ENCODE results near the gene GALNT10.

Gene GALNT10

GRCh38 chr5:154428208-154428607 is 237.7 kb downstream of the GALNT10 start:
- in situ Hi-C loops (cut with MboI; ENCODE audit: low sequenced_read_pairs), result no loop called here
- H3K9me3 ChIP-seq, result no peaks in the 10 kb centered on the region
- H3K4me1 ChIP-seq, result no peaks in the 10 kb centered on the region; the same call in none of the 2 replicates
- no peaks in the 10 kb centered on the region for H3K27me3 ChIP-seq (ENCODE audit: low read depth)
- DNase-seq (ENCODE audit: low spot score in 2 of 2), result no peak
- H3K4me3 ChIP-seq, result no peak overlapping the region
- no peaks in the 10 kb centered on the region for H3K36me3 ChIP-seq (replicated peaks)

DNA sequence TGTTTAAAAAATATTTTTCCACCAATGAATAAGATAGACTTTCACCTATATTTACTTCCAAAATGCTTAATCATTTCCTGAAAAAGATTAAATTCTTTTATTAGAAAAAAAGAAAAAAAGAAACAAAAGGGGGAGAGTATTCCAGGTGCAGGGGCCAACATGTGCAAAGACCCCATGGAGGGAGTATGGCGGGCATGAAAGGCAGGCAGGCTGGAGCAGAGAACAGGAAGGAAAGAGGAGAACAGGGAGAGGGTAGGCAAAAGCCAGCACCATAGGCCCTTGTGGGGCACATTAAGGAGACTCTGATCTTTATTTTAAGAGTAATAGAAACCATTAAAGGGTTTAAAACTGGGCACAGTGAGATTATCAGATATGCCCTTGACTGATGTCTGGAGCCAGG is 238.8 kb downstream of the GALNT10 start:
- in situ Hi-C loops (cut with MboI; ENCODE audit: low sequenced_read_pairs), result no loop called here
- Histone ChIP-seq H3K27me3 (ENCODE audit: low read depth) (no peaks in the 10 kb centered on the region), H3K9me3 (no peaks in the 10 kb centered on the region), H3K4me3 (no peak overlapping the region), H3K36me3 (replicated peaks) (no peaks in the 10 kb centered on the region), H3K4me1 (no peaks in the 10 kb centered on the region; the same call in none of the 2 replicates)
- no peak for DNase-seq (ENCODE audit: low spot score in 2 of 2)

- no peaks in the 10 kb centered on the region for H3K36me3 ChIP-seq (replicated peaks)
- H3K9me3 ChIP-seq, result no peaks in the 10 kb centered on the region
- H3K4me3 ChIP-seq, result no peak overlapping the region
- no peak for DNase-seq (ENCODE audit: low spot score in 2 of 2)
- H3K4me1 ChIP-seq, result no peaks in the 10 kb centered on the region; the same call in none of the 2 replicates
- in situ Hi-C loops (cut with MboI; ENCODE audit: low sequenced_read_pairs), result no loop called here
- no peaks in the 10 kb centered on the region for H3K27me3 ChIP-seq (ENCODE audit: low read depth)
Observed at GRCh38 chr5:154430466-154430865, 239.9 kb downstream of the GALNT10 start.

- in situ Hi-C loops (cut with MboI; ENCODE audit: low sequenced_read_pairs), result no loop called here
- Histone ChIP-seq H3K4me1 (no peaks in the 10 kb centered on the region), H3K27me3 (ENCODE audit: low read depth) (no peaks in the 10 kb centered on the region), H3K9me3 (no peaks in the 10 kb centered on the region), H3K36me3 (replicated peaks) (peaks cover 5% of the 10 kb centered on the region), H3K4me3 (no peak overlapping the region)
- no peak for DNase-seq (ENCODE audit: low spot score in 2 of 2)
Observed at GRCh38 chr5:154430961-154431630, 240.6 kb downstream of the GALNT10 start.

- H3K36me3 ChIP-seq (replicated peaks), result peaks cover 27% of the 10 kb centered on the region
- H3K9me3 ChIP-seq, result no peaks in the 10 kb centered on the region
- in situ Hi-C loops (cut with MboI; ENCODE audit: low sequenced_read_pairs), result no loop called here
- no peak for DNase-seq (ENCODE audit: low spot score in 2 of 2)
- H3K4me3 ChIP-seq, result no peak overlapping the region
- H3K4me1 ChIP-seq, result no peaks in the 10 kb centered on the region
- H3K27me3 ChIP-seq (ENCODE audit: low read depth), result no peaks in the 10 kb centered on the region
Observed at GRCh38 chr5:154435226-154435625, 244.7 kb downstream of the GALNT10 start.

DNA sequence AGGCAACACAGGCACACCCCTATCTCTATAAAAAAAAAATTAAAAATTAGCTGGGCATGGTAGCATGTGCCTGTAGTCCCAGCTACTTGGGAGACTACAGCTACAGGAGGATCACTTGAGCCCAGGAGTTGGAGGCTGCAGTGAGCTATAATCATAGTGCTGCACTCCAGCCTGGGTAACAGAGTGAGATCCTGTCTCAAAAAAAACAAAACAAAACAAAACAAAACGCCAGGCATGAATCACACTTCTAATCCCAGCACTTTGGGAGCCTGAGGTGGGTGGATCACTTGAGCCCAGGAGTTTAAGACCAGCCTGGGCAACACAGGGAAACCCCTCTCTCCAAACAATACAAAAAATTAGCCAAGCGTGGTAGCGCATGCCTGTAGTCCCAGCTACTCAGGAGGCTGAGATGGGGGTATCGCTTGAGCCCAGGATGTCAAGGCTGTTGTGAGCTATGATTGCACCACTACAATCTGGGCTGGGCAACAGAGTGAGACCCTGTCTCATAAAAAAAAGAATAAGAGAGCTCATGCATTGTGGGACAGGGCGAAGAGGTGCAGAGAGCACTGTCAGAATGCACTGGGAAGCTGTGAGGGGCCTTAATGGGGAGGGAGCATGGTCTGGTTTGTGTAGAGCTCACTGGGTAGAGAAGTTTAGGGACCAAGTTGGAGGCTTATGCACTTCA is 246.9 kb downstream of the GALNT10 start:
- no peaks in the 10 kb centered on the region for H3K27me3 ChIP-seq (ENCODE audit: low read depth)
- peaks cover 27% of the 10 kb centered on the region for H3K36me3 ChIP-seq (replicated peaks)
- no peaks in the 10 kb centered on the region for H3K4me1 ChIP-seq
- DNase-seq (ENCODE audit: low spot score in 2 of 2), result no peak
- in situ Hi-C loops (cut with MboI; ENCODE audit: low sequenced_read_pairs), result no loop called here
- no peaks in the 10 kb centered on the region for H3K9me3 ChIP-seq
- no peak overlapping the region for H3K4me3 ChIP-seq

DNA sequence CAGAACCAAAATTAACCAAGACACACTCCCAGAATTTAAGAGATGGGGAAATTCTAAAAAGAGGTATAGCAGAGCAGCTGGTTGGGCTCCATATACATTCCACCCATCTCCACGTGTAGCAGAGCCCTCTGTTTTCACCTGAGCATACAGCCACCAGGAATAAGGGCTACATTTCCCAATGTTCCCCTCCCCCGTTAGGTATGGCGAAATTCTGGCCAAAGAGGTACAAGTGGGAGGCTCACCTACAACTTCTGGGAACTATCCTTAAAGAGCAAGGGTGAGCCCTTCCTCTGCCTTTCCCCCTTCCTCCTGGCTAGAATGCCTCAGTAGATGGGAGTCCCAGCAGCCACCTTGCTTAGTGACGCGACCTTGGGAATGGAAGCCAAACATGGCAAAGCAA is 250.0 kb downstream of the GALNT10 start:
- H3K4me1 ChIP-seq, result peaks cover 3% of the 10 kb centered on the region; the same call in 1 of the 2 replicates
- DNase-seq (ENCODE audit: low spot score in 2 of 2), result no peak
- H3K36me3 ChIP-seq (replicated peaks), result peaks cover 31% of the 10 kb centered on the region
- no peaks in the 10 kb centered on the region for H3K27me3 ChIP-seq (ENCODE audit: low read depth)
- H3K9me3 ChIP-seq, result no peaks in the 10 kb centered on the region
- H3K4me3 ChIP-seq, result no peak overlapping the region
- in situ Hi-C loops (cut with MboI; ENCODE audit: low sequenced_read_pairs), result no loop called here

DNA sequence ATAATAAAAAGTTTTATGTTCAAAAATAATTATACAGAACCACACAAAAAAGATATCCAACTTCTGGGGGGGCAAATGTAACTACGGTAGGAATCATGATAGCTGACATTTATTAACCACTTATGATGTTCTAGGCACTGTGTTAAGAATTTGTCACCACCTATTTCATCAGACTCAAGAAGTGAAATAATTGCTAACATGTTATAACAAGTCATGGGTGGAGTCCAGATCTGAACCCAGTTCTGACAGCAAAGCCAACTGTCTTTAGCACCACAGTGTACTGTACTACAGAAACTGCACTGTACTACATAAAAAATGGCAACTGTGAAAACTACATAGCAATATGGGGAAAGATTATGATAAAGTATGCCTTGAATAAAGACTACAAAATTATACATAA is 252.3 kb downstream of the GALNT10 start:
- peaks cover 17% of the 10 kb centered on the region for H3K36me3 ChIP-seq (replicated peaks)
- H3K9me3 ChIP-seq, result no peaks in the 10 kb centered on the region
- in situ Hi-C loops (cut with MboI; ENCODE audit: low sequenced_read_pairs), result no loop called here
- no peak overlapping the region for H3K4me3 ChIP-seq
- DNase-seq (ENCODE audit: low spot score in 2 of 2), result no peak
- H3K27me3 ChIP-seq (ENCODE audit: low read depth), result no peaks in the 10 kb centered on the region
- peaks cover 8% of the 10 kb centered on the region for H3K4me1 ChIP-seq

GRCh38 chr5:154444556-154445421 is 254.3 kb downstream of the GALNT10 start:
- H3K36me3 ChIP-seq (replicated peaks), result peaks cover 4% of the 10 kb centered on the region; the same call in 1 of the 2 replicates
- H3K4me3 ChIP-seq, result peak overlapping the region; percentile 96
- peak; percentile 9 to 46 for DNase-seq (ENCODE audit: low spot score in 2 of 2)
- in situ Hi-C loops (cut with MboI; ENCODE audit: low sequenced_read_pairs), result no loop called here
- no peaks in the 10 kb centered on the region for H3K27me3 ChIP-seq (ENCODE audit: low read depth)
- H3K4me1 ChIP-seq, result peaks cover 8% of the 10 kb centered on the region
- H3K9me3 ChIP-seq, result no peaks in the 10 kb centered on the region

DNA sequence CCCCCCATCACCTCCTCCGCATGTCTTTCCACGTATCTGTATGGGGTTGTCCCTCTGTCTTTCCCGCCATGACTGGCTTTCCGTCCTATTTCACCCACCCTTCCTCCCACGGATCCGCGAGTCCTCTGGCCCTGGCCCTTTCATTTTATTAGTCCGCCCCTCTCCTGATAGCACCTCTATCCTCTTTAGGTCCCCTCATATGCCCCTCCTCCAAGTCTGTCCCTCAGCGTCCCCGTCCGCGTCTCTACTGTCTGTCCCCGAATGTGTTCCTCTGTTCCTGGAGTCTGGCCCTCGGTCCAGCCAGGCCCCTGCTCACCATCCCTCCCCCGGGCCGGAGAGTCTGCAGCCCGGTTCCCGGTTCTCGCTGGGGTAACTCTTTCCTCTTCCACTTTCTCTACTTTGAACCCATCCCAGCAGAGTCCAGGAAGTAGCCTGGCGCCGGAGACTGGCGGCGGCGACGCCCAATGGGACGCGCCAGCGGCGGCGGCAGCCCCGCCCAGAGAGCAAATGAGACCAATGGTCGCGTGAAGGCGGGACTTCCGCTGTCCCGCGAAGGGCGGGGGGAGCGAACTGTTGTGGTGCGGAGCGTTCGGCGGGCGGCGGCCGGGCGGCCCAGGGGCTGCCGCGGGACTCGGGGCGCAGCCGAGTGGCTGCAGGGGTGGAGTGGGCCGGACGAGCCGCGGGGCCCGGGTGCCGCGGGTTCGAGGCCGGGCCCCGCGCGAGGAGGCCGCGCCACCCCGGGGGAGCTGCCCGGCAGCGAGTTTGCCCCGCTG is 255.1 kb downstream of the GALNT10 start, which contains the start of gene SAP30L:
TSS of gene SAP30L (plus strand) at position 576 of the 773 bp plus-strand sequence. CDS start 608 bp downstream, outside the sequence.
- DNase-seq (ENCODE audit: low spot score in 2 of 2), result peak; percentile 81 to 95
- Histone ChIP-seq H3K4me1 (peaks cover 8% of the 10 kb centered on the region), H3K4me3 (peak within 1 kb of the TSS; percentile 96), H3K27me3 (ENCODE audit: low read depth) (no peaks in the 10 kb centered on the region), H3K9me3 (no peaks in the 10 kb centered on the region), H3K36me3 (replicated peaks) (peaks cover 4% of the 10 kb centered on the region; the same call in 1 of the 2 replicates)
- in situ Hi-C loops (cut with MboI; ENCODE audit: low sequenced_read_pairs), result no loop called here

DNA sequence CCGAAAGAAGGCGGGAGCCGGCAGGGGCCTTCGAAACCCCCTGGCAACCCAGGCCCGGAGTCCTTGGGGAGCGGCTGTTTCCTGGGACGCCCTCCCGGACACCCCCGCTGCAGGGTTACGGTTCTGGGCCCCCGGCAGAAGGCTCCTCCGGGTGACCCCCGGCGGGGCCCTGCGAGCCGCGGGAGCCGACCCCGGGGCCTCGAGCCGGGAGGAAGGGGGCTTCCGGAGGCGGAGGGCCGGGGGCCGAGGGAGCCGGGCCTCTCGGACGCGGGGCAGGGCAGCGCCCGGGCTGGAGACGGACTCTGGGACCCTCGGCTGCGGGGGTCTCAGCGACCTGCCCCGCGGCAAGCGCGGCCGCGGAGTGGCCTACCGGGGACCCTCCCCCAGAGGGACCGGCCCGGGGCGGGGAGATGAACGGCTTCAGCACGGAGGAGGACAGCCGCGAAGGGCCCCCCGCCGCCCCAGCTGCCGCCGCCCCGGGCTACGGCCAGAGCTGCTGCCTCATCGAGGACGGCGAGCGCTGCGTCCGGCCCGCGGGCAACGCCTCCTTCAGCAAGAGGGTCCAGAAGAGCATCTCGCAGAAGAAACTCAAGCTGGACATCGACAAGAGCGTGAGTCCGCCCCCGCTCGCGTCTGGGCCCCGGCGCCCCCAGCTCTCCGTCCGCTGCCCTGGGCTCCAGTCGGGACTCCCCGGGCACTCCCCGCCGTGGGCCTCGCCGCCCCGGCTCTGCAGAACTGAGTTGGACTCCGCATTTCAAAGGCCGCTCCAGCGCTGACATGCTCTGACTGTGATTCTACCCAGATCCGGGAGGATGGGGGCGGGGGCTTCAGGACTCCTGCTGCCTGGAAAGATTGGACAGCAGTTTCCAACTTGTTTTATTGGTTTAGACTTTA is 255.9 kb downstream of the GALNT10 start:
- peaks cover 5% of the 10 kb centered on the region for H3K36me3 ChIP-seq (replicated peaks)
- H3K4me1 ChIP-seq, result peaks cover 8% of the 10 kb centered on the region
- no peaks in the 10 kb centered on the region for H3K9me3 ChIP-seq
- DNase-seq (ENCODE audit: low spot score in 2 of 2), result peak; percentile 15 to 69
- in situ Hi-C loops (cut with MboI; ENCODE audit: low sequenced_read_pairs), result no loop called here
- H3K4me3 ChIP-seq, result peak overlapping the region; percentile 96
- H3K27me3 ChIP-seq (ENCODE audit: low read depth), result no peaks in the 10 kb centered on the region

DNA sequence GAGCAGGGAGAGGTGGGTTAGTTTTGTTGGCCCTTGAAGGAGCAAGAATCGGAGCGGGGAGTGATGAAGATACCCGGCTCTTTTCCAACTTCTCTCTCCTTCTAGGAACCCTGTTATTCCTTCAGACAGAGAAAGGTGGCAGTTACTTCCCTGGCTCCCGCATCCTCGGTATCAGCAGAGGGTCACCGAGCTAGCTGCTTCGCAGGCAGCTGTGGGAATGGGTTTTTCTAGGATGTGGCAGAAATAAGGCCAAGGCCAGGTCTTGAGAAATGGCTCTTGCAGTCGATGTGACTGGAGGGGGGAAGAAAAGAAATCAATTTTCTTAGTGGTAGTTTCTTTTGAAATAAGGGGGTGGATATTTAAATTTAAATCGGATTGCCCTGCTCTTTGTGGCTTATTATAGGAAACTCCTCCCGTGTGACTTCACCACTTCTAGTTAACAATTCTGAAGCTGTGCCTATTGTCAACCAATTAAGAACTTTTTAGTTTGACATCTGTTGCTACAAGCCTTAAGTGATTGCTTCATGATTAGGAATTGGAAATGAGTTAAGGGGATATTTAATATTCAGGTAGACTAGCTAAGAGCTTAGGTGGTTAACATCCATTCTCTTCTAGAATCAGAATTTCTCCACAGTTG is 256.7 kb downstream of the GALNT10 start:
- Histone ChIP-seq H3K4me1 (peaks cover 8% of the 10 kb centered on the region), H3K9me3 (no peaks in the 10 kb centered on the region), H3K4me3 (peak overlapping the region; percentile 96), H3K27me3 (ENCODE audit: low read depth) (no peaks in the 10 kb centered on the region), H3K36me3 (replicated peaks) (peaks cover 11% of the 10 kb centered on the region)
- in situ Hi-C loops (cut with MboI; ENCODE audit: low sequenced_read_pairs), result no loop called here
- DNase-seq (ENCODE audit: low spot score in 2 of 2), result peak in 1 of 2 experiments; percentile 5
